Left lung (tissue), 10 donors: ENCODE results near the gene UGT1A4. TPM values are rescaled to one million over a fixed set of nuclear protein-coding genes. Genes with fewer than 3 reads are reported as not detected.

ENCODE experiments used
- ATAC-seq: fragments of 200-7000 bp; cut with Tn5 transposase; one replicate; pipeline ENCODE4 v1.9.1; 2020; ENCODE audit warnings: moderate library complexity
- DNase-seq, 4 donors: peaks; one replicate each; pipeline ENCODE4 v3.0.0-alpha.2; 2013 to 2020
- H3K27ac ChIP-seq, 2 donors: fragments of 200-600 bp; sonication (generic) in 1 of 2; one replicate each; pipeline versions ENCODE4 v1.5.0 to v1.8.0; 2020 to 2021
- H3K27me3 ChIP-seq, 2 donors: fragments of 200-600 bp; sonication (generic) in 1 of 2; one replicate each; pipeline versions ENCODE4 v1.5.0 to v1.8.0; 2020 to 2021
- H3K36me3 ChIP-seq, 2 donors: fragments of 200-600 bp; sonication (generic) in 1 of 2; one replicate each; pipeline versions ENCODE4 v1.5.0 to v1.8.0; 2020 to 2021
- H3K4me1 ChIP-seq, 2 donors: fragments of 200-600 bp; one replicate each; pipeline ENCODE4 v1.8.0; 2021
- H3K4me3 ChIP-seq, 2 donors: fragments of 200-600 bp; sonication (generic) in 1 of 2; one replicate each; pipeline versions ENCODE4 v1.5.0 to v1.8.0; 2020 to 2021; ENCODE audit warnings: mild to moderate bottlenecking in 1 of 2
- H3K9me3 ChIP-seq, 2 donors: fragments of 200-600 bp; sonication (generic) in 1 of 2; one replicate each; pipeline versions ENCODE4 v1.5.0 to v1.8.0; 2020 to 2021
- CTCF ChIP-seq, 2 donors: fragments of 200-600 bp; sonication (generic) in 1 of 2; IDR thresholded peaks; one replicate each; pipeline versions ENCODE4 v1.5.0 to v1.8.0; 2021; ENCODE audit warnings: antibody characterized with exemption in 2 of 2
- intact Hi-C, 2 donors: fragments of 100-400 bp; cut with DNase I; formaldehyde crosslinking; loops; one replicate each; pipeline versions ENCODE4 v1.11.2 to v1.14.2; 2022
- polyA plus RNA-seq, 6 donors: library from polyadenylated mRNA; unstranded; fragments of 120-200 nt; gene quantifications; one replicate each; pipeline ENCODE4 v1.2.1, GENCODE V29; 2013; ENCODE audit not compliant: insufficient read length in 6 of 6
- total RNA-seq, 2 donors: library from RNA; stranded (reverse); fragmentation: NEBNext Ultra II Directional; extraction: Animal tissue kit (Norgen Biotek cat#: 25700); gene quantifications; one replicate each; pipeline ENCODE4 v1.2.1, GENCODE V29; 2021
- donor health status: DM: no; HTN: yes; CAD: no.
- donor health status: DM: no; HTN: no; CAD: no.

Gene UGT1A4
- total and polyA plus RNA-seq, 8 donors: not detected

GRCh38 chr2:233801357-233802131 lies 83.0 kb downstream of the UGT1A4 start:
- ATAC-seq (no peak), DNase-seq (no peak)
- Histone ChIP-seq H3K4me1 (no peaks in the 10 kb centered on the region), H3K9me3 (no peaks in the 10 kb centered on the region), H3K27me3 (no peaks in the 10 kb centered on the region), H3K4me3 (no peak overlapping the region), H3K27ac (no peak overlapping the region), H3K36me3 (no peaks in the 10 kb centered on the region)
- intact Hi-C loops: no loop called here
- TF ChIP-seq CTCF (IDR thresholded peaks at IDR 0.05): no peak

- no peak for DNase-seq
- intact Hi-C loops: no loop called here
Measured at GRCh38 chr2:233802132-233802815, 83.7 kb downstream of the UGT1A4 start.

GRCh38 chr2:233803292-233803911 lies 84.9 kb downstream of the UGT1A4 start:
- Histone ChIP-seq H3K36me3 (no peaks in the 10 kb centered on the region), H3K4me3 (no peak overlapping the region), H3K4me1 (no peaks in the 10 kb centered on the region), H3K9me3 (no peaks in the 10 kb centered on the region), H3K27ac (no peak overlapping the region), H3K27me3 (peaks cover 0 to 9% of the 10 kb centered on the region in 2 donors)
- DNase-seq (no peak), ATAC-seq (no peak)
- intact Hi-C loops: no loop called here
- no peak for TF ChIP-seq CTCF (IDR thresholded peaks at IDR 0.05)

More at GRCh38 chr2:233802132-233802815, 83.7 kb downstream of the UGT1A4 start:
- no peak for ATAC-seq
- Histone ChIP-seq H3K36me3 (no peaks in the 10 kb centered on the region), H3K9me3 (no peaks in the 10 kb centered on the region), H3K4me3 (no peak overlapping the region), H3K27me3 (no peaks in the 10 kb centered on the region), H3K27ac (no peak overlapping the region), H3K4me1 (no peaks in the 10 kb centered on the region)
- no peak for TF ChIP-seq CTCF (IDR thresholded peaks at IDR 0.05)

GRCh38 chr2:233803994-233804393 lies 85.5 kb downstream of the UGT1A4 start:
- intact Hi-C loops: no loop called here

More at GRCh38 chr2:233803994-233804393, 85.5 kb downstream of the UGT1A4 start:
- Histone ChIP-seq H3K36me3 (no peaks in the 10 kb centered on the region), H3K4me1 (no peaks in the 10 kb centered on the region), H3K9me3 (no peaks in the 10 kb centered on the region), H3K27ac (no peak overlapping the region), H3K27me3 (peaks cover 0 to 15% of the 10 kb centered on the region in 2 donors), H3K4me3 (no peak overlapping the region)
- TF ChIP-seq CTCF (IDR thresholded peaks at IDR 0.05): no peak
- ATAC-seq (no peak), DNase-seq (peak in 1 of 4 donors; percentile 25)
